Measurements from ENCODE around the gene ODF2. TPM values are rescaled to one million over a fixed set of nuclear protein-coding genes. Genes with fewer than 3 reads are reported as not detected.

ODF2 gene
- total RNA-seq, 4 donors from 2014 or later, result 13.2 to 62.3 (median 19.8) TPM

- TF ChIP-seq POLR2A (IDR thresholded peaks at IDR 0.05) (no peak), POLR2AphosphoS5 (IDR thresholded peaks at IDR 0.05) (no peak), EP300 (IDR thresholded peaks at IDR 0.05; ENCODE audit: low read depth) (no peak)
- TF ChIP-seq, protein P1, sequence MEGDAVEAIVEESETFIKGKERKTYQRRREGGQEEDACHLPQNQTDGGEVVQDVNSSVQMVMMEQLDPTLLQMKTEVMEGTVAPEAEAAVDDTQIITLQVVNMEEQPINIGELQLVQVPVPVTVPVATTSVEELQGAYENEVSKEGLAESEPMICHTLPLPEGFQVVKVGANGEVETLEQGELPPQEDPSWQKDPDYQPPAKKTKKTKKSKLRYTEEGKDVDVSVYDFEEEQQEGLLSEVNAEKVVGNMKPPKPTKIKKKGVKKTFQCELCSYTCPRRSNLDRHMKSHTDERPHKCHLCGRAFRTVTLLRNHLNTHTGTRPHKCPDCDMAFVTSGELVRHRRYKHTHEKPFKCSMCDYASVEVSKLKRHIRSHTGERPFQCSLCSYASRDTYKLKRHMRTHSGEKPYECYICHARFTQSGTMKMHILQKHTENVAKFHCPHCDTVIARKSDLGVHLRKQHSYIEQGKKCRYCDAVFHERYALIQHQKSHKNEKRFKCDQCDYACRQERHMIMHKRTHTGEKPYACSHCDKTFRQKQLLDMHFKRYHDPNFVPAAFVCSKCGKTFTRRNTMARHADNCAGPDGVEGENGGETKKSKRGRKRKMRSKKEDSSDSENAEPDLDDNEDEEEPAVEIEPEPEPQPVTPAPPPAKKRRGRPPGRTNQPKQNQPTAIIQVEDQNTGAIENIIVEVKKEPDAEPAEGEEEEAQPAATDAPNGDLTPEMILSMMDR (IDR thresholded peaks at IDR 0.05), result no peak
Observed at GRCh38 chr9:128448746-128449145, 7.1 kb upstream of the ODF2 start.

GRCh38 chr9:128454991-128455390 lies 815 bp upstream of the ODF2 start:
- Histone ChIP-seq H3K9me3 (no peaks in the 10 kb centered on the region), H3K27ac (no peak overlapping the region), H3K27me3 (no peaks in the 10 kb centered on the region), H3K4me3 (no peak overlapping the region), H3K36me3 (peaks cover 0 to 6% (median under 1%) of the 10 kb centered on the region in 4 donors), H3K4me1 (peaks cover 0 to 11% (median 9%) of the 10 kb centered on the region in 4 donors)
- no peak for TF ChIP-seq POLR2AphosphoS5 (IDR thresholded peaks at IDR 0.05)
- no peak for TF ChIP-seq POLR2A (IDR thresholded peaks at IDR 0.05)
- TF ChIP-seq, protein P1 (IDR thresholded peaks at IDR 0.05), result no peak
- TF ChIP-seq EP300 (IDR thresholded peaks at IDR 0.05; ENCODE audit: low read depth), result no peak
- WGBS, 2 donors (ENCODE audit: low coverage in 1 of 2), result 80 to 89% methylated on average over 2 to 14 of the region's 14 CpGs
- in situ Hi-C loops (cut with MboI; ENCODE audit: low pct_ligation_motif_present in 1 of 4, low pct_unique_long_range_greater_than_20kb in 1 of 4, low sequenced_read_pairs in 3 of 4), result no loop called here
- no peak for DNase-seq
- intact Hi-C loops (cut with DNase I; ENCODE audit: low total_unique reads), result no loop called here

More at GRCh38 chr9:128448746-128449145, 7.1 kb upstream of the ODF2 start:
- in situ Hi-C loops (cut with MboI; ENCODE audit: low pct_ligation_motif_present in 1 of 4, low pct_unique_long_range_greater_than_20kb in 1 of 4, low sequenced_read_pairs in 3 of 4), result no loop called here
- WGBS, 2 donors (ENCODE audit: low coverage in 1 of 2), result 89 to 100% methylated on average over 2 of the region's 2 CpGs
- no peak overlapping the region for H3K27ac ChIP-seq
- H3K4me3 ChIP-seq, result no peak overlapping the region
- no peaks in the 10 kb centered on the region for H3K27me3 ChIP-seq
- H3K4me1 ChIP-seq, result no peaks in the 10 kb centered on the region
- no peaks in the 10 kb centered on the region for H3K9me3 ChIP-seq
- H3K36me3 ChIP-seq, result no peaks in the 10 kb centered on the region
- no peak for DNase-seq
- intact Hi-C loops (cut with DNase I; ENCODE audit: low total_unique reads), result no loop called here

GRCh38 chr9:128456613-128457061 lies 831 bp downstream of the ODF2 start:
- TF ChIP-seq EP300 (IDR thresholded peaks at IDR 0.05; ENCODE audit: low read depth), result no peak
- TF ChIP-seq, protein P1 (IDR thresholded peaks at IDR 0.05), result no peak
- TF ChIP-seq POLR2AphosphoS5 (IDR thresholded peaks at IDR 0.05), result no peak
- no peak for TF ChIP-seq POLR2A (IDR thresholded peaks at IDR 0.05)
- in situ Hi-C loops (cut with MboI; ENCODE audit: low pct_ligation_motif_present in 1 of 4, low pct_unique_long_range_greater_than_20kb in 1 of 4, low sequenced_read_pairs in 3 of 4) (no loop called here), intact Hi-C loops (cut with DNase I; ENCODE audit: low total_unique reads) (no loop called here)

DNA sequence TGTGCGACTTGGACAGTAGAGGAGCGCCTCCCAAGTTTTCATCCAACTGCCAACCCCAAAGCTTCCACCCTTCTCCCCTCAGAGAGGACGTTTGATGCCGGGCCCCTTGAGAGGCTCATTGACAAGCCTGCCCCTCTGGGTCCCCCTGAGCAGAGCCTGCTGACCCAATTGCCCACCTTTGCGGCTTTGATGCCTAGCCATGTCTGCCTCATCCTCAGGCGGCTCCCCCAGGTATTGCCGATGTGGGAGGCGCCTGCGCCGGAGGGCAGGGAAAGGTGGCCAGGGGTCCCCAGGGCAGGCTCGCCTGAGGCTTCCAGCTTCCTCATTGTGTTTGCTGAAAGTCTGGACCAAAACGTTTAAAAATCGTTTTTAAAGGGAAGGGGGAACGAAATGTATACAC lies 1.4 kb downstream of the ODF2 start:
- 56 to 62% methylated on average over 4 to 14 of the region's 14 CpGs for WGBS, 2 donors (ENCODE audit: low coverage in 1 of 2)
- H3K27ac ChIP-seq, result peak overlapping the region in 1 of 4 donors; percentile 91
- H3K4me3 ChIP-seq, result peak overlapping the region in 3 of 4 donors; percentile 59 to 98 (median 92)

More at GRCh38 chr9:128456613-128457061, 831 bp downstream of the ODF2 start:
- DNase-seq, result peak; percentile 69
- H3K27me3 ChIP-seq, result no peaks in the 10 kb centered on the region
- peak overlapping the region; percentile 59 to 98 (median 92) for H3K4me3 ChIP-seq
- 0 to 2% methylated on average over 11 to 22 of the region's 48 CpGs for WGBS, 2 donors (ENCODE audit: low coverage in 1 of 2)
- H3K27ac ChIP-seq, result peak overlapping the region; percentile 88 to 96 (median 92)
- H3K36me3 ChIP-seq, result peaks cover 0 to 17% (median 6%) of the 10 kb centered on the region in 4 donors
- no peaks in the 10 kb centered on the region for H3K9me3 ChIP-seq
- H3K4me1 ChIP-seq, result peaks cover 0 to 11% (median 9%) of the 10 kb centered on the region in 4 donors

More for the DNA sequence above, 1.4 kb downstream of the ODF2 start:
- Histone ChIP-seq H3K27me3 (no peaks in the 10 kb centered on the region), H3K36me3 (peaks cover 0 to 17% (median 6%) of the 10 kb centered on the region in 4 donors), H3K4me1 (peaks cover 0 to 11% (median 9%) of the 10 kb centered on the region in 4 donors), H3K9me3 (no peaks in the 10 kb centered on the region)
- TF ChIP-seq EP300 (IDR thresholded peaks at IDR 0.05; ENCODE audit: low read depth), result no peak
- TF ChIP-seq POLR2AphosphoS5 (IDR thresholded peaks at IDR 0.05), result no peak
- TF ChIP-seq, protein P1 (IDR thresholded peaks at IDR 0.05), result no peak
- TF ChIP-seq POLR2A (IDR thresholded peaks at IDR 0.05), result no peak
- in situ Hi-C loops (cut with MboI; ENCODE audit: low pct_ligation_motif_present in 1 of 4, low pct_unique_long_range_greater_than_20kb in 1 of 4, low sequenced_read_pairs in 3 of 4), result no loop called here
- DNase-seq, result no peak
- intact Hi-C loops (cut with DNase I; ENCODE audit: low total_unique reads), result no loop called here
